Measurements from ENCODE around the gene CAMK2D.

Gene CAMK2D

DNA sequence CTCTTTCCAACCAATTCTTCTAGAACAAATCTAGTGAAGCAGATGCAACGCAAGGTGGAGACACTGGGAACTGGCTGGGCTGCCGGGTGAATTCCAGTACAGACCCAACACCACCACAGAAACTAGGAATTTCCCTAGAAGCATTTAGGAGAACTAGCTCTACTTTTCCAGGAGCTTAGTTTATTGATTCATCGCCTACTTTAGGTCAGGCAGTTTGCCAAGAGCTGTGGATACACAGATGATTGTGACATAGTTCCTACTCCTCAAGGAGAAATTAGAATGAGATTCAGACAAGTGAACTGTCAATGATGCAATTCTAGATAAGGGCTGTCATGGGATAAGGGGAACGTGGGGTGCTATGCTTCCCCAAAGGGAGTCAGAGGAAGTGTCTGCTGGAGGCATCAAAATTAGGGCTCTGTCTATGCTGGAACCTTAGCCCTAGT lies 350.0 kb downstream of the CAMK2D start:
- DNase-seq: no peak

DNA sequence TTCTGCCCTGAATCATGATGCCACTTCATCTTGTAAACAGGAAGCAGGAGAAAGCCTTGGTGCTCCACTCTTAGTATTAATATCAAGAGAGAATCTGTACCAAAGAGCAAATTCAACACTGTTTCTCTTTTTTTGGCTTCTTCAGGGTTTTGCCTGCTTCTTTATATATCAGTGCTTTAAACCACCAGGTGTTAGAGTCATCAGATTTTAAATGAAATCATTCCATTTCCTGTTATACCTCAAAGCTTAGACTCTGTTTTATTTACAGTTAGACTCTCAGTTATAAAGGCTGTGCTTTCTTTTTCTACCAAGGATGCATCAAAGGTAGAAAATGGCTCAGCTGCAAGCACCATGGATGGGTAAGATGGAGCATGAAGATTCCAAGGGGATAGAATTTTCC lies 350.9 kb downstream of the CAMK2D start:
- DNase-seq: no peak

DNA sequence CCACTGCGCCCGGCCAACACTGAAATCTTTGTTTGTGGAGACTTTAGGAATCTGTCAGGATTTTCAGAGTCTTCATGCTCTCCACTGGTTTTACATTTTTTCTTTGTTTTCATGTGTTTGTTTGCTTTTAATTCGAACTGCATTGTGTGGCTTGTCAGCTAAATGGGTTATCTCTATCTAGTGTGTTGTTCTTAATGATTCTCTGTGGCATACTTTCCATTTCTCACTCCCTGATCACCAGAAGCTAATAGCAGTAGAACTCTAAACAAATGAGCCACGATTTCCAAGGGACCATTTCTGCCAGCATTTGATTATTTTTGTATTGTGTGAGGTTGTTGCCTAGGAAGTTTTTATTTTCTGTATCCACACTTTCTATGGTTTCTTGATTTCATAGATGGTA lies 352.4 kb downstream of the CAMK2D start:
- DNase-seq: no peak

DNA sequence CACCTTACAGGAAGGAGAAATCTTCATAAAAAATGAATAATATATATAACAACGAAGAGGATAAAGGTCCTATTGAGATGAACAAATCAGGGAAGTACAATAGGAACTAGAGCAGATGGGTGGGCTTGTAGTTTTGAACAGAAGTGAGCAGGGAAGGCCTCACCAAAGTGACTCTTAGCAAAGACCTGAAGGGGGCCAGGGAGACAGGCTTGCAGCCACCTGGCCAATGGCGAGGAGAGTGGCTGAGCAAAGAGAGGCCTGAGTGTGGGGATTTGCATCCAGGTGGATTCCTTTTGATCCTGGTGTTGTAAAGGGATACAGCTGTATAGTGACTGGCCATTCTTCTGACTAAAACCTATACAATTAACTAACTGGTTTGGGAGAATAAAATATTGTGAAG lies 354.1 kb downstream of the CAMK2D start:
- DNase-seq: no peak

DNA sequence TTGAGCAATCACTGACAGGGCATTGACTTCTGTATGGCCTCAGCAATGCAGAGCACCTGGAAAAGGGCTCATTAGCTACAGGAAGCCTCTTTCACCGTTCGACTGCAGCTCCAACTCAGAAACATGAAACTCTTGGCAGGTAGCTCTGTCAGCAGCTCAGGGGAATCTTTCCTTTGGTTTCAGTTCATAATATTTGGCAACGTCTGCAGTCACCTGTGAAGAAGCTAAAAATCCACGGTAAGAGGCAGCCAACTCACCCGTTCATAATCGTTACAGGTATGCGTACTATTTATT lies 354.9 kb downstream of the CAMK2D start:
- no peak for DNase-seq

DNA sequence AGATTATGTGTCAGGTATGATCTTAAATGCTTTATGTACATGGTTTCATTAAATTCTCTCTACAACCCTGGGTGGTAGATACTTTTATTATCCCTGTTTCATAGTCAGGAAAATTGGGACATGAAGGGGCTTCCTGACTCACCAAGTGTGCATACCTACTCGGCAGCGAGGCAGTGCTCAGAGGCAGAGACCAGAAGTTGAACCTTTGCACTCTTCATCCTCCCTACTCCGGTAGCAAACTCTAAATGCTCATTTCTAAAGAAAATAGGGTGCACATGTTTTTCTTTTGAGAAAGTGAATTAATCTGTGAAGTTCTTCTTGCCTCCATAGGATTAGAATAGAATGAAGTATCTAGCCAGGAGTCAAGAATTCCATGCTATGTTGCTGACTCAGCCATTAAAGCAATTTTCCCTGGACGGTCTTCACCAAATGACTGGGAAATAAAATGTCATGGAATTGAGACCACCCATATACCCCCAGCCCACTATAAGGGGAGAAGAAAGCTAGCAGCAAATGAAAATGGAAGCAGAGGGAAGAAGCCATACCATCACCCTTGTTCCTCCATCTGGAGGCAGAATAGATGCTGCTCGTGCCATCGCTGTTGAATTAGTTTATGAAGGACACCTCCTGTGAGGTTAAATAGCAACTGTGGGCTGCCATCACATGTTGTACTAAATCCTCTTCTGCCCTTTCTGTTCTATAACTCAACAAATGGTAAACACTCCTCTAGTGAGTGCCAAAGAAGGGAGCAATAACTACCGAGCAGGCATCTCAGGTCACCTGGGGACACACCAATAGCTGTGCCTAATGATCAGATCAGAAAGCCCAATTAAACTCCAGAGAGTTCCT lies 355.4 kb downstream of the CAMK2D start:
- DNase-seq: no peak

DNA sequence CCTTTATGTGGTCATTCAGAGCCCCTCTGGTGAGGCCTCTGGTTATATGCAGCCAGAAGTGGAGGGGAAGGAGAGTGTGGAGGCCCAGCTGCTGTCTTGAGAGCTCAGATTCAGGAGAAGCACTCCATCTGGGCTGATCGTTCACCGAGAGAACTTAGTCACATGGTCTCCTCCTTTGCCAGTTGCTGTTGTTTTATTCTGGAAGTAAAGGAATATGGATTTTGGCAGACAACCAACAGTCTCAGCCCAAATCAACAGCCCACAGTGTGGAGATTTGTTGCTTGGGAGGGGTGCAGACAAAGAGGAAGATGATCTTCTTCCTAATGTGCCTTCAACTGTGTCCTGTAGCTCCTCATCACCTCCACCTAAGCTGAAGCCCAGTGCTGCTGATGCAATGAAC lies 356.7 kb downstream of the CAMK2D start:
- no peak for DNase-seq

DNA sequence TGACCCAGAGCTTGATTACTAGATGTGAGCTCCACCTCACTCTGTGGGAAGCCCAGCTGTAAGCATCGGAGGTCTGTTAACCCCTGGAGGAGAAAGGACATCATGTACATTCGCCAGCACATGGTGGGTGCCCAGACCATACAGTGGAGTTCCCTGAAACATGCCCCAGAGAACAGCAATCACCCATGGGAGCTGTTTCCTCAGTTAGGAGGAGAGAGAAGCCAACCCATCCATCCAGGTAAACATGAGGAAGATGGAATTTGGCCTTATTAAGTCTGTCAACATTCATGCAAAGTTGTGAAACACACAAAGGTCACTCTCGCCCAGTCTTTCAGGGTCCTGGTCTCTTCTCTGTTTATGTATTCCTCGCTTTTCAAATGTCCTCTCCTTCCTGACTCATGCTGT lies 357.4 kb downstream of the CAMK2D start:
- DNase-seq: no peak
